ENCODE data around the gene POGK.
"Not testable (repeated sequence)": the region's sequence is repeated elsewhere in the genome, so short reads cannot be mapped to it uniquely, and the experiment has no call there.

Gene POGK

GRCh38 chr1:166855558-166855957, 16.3 kb downstream of the POGK start:
- in situ Hi-C loops (cut with MboI; ENCODE audit: low sequenced_read_pairs): no loop called here

DNA sequence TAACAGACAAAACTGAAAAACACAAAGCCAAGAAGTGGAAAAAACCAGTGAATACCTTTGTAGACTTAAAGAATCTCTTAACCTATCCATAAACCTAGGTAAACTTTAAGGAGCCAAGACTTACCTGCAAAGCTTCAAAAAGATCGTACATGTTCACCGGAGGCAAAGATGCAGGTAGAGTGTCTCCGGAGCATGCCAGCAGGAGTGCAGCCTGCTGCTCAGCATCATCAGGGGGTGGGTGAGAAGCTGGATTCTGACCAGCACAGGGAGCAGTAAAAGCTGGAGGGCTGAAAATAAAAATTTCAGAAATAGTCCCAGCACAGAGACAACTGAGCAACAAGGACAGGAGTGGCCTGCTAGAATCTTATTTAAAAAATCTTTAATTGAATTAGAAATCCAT, 18.7 kb downstream of the POGK start:
- in situ Hi-C loops (cut with MboI; ENCODE audit: low sequenced_read_pairs): no loop called here

DNA sequence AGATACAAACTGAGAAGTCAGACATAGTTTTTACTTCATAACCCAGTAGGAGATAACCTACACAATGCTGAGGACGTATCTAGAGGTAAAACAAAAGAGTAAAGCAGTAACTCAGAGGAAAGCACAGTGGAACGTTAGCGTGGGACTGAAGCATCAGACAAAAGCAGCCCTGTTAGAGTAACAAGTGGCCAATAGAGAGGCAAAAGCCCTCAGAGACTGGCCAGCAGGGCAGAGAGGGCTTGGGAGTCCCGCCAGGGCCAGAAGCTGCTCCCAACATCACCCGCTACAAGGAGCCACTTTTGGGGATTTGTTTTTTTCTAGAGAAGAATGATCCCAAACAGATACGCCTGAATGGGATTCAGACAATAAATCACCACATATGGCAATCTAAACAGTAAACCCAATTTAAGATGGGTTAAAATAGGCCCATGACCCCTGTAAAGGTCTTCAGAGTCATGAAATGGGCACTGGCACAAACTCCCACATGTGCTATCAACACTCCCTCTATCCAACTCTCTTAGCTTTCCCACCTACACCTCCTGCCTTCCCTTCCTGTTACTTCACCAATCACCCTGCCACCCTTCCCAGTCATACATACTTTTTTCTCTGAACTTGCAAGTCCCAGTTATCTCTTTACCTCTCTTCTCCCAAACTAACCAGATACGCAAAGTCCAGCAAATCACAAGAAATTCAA, 19.6 kb downstream of the POGK start:
- in situ Hi-C loops (cut with MboI; ENCODE audit: low sequenced_read_pairs): no loop called here

DNA sequence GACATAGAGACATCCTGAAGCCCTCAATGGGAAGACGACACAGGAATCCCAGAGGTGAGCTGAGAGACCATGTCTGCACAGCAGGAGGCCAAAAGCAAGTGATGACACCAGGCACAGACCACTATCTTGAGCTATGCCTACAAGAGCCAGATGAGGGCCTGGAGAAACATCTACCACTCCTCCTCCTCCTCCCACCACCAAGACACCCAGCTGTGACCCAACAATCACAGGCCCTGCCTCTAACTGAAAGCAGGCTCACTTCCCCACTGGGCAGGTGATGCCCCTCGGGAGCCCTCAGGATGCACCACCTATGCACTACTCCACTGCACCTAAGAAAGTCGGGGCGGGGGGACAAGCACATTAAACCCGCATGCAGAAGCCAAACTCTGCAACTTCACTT, 20.3 kb downstream of the POGK start:
- in situ Hi-C loops (cut with MboI; ENCODE audit: low sequenced_read_pairs): no loop called here

GRCh38 chr1:166865926-166866325, 26.7 kb downstream of the POGK start:
- in situ Hi-C loops (cut with MboI; ENCODE audit: low sequenced_read_pairs): no loop called here

- in situ Hi-C loops (cut with MboI; ENCODE audit: low sequenced_read_pairs): no loop called here
Measured at GRCh38 chr1:166868639-166869038, 29.4 kb downstream of the POGK start.

- in situ Hi-C loops (cut with MboI; ENCODE audit: low sequenced_read_pairs): no loop called here
Measured at GRCh38 chr1:166869318-166870099, 30.2 kb downstream of the POGK start.

GRCh38 chr1:166870584-166870983, 31.3 kb downstream of the POGK start:
- in situ Hi-C loops (cut with MboI; ENCODE audit: low sequenced_read_pairs): no loop called here

- in situ Hi-C loops (cut with MboI; ENCODE audit: low sequenced_read_pairs): no loop called here
Measured at GRCh38 chr1:166874464-166874863, 35.2 kb downstream of the POGK start.

DNA sequence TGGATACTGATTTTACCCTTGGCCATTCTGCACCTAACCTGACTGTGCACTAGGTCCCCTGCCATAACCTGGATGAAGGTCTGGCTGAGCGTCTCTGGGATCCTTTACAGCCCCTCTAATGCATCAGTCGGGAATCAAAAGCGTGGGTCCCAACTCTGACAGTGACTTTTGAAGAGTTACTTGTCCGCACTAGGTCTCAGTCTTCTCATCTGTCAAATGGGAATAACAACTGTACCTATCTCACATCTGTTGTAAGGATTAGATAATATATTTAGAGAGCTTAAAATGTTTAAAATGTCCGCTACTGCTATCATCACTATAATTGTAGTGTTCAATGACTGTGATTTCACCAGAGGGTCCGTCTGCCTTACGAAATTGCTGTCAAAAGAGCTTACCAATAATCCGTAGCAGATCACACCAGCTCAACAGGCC, 36.0 kb downstream of the POGK start:
- in situ Hi-C loops (cut with MboI; ENCODE audit: low sequenced_read_pairs): no loop called here

DNA sequence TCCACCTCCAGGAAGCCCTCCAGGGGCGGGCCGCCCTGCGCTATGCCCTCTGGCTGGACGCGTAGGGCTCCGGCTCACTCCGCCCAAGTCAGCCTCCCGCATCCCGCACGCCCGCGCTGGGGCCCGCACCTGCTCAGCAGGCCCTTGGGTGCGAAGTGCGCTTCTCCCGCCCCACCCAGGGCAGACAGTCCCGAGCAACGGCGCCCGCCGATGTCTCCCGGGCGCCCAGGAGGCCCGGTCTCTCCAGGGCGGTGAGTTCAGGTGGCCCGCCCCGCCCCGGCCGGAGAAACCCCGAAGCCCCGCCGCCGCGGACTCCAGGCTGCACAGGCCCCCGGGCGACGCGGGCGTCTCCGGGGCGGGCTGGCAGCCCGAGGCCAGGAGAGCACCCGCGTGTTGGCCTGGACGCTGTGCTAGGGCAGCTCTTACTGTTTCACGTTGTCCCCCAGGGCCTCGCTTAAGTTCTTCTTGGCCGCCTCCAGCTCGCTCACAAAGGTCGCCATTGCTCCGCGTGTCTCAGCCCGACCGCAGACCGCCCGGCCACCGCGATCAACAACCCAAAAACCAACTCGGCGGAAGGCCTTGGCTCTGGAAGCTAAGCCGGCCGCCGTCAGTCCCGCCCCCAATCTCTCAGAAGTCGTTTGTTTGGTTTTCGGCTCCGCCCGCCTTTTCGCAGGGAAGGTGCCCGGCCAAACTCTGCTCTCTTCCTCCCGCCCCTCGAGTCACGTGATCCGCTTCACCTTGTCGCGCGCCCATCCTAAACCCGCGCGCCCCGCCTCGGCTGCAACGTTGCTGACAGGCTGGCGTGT, 36.7 kb downstream of the POGK start, which contains the start of gene TADA1:
TSS of gene TADA1 (minus strand) at position 531 of the 806 bp plus-strand sequence. CDS start at position 500, 31 bp downstream.
- in situ Hi-C loops (cut with MboI; ENCODE audit: low sequenced_read_pairs): no loop called here

- in situ Hi-C loops (cut with MboI; ENCODE audit: low sequenced_read_pairs): no loop called here
Measured at GRCh38 chr1:166876540-166876838, 37.2 kb downstream of the POGK start.

DNA sequence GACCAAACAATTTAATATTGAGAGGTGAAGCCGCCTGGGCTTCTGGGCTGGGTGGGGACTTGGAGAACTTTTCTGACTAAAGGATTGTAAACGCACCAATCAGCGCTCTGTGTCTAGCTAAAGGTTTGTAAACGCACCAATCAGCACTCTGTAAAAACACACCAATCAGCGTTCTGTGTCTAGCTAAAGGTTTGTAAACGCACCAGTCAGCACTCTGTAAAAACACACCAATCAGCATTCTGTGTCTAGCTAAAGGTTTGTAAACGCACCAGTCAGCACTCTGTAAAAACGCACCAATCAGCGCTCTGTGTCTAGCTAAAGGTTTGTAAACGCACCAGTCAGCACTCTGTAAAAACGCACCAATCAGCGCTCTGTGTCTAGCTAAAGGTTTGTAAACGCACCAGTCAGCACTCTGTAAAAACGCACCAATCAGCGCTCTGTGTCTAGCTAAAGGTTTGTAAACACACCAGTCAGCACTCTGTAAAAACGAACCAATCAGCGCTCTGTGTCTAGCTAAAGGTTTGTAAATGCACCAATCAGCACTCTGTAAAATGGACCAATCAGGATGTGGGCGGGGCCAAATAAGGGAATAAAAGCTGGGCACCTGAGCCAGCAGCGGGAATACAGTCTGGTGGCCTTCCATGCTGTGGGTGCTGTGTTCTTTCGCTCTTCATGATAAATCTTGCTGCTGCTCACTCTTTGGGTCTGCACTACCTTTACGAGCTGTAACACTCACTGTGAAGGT, 39.1 kb downstream of the POGK start:
- in situ Hi-C loops (cut with MboI; ENCODE audit: low sequenced_read_pairs): not testable (repeated sequence)

DNA sequence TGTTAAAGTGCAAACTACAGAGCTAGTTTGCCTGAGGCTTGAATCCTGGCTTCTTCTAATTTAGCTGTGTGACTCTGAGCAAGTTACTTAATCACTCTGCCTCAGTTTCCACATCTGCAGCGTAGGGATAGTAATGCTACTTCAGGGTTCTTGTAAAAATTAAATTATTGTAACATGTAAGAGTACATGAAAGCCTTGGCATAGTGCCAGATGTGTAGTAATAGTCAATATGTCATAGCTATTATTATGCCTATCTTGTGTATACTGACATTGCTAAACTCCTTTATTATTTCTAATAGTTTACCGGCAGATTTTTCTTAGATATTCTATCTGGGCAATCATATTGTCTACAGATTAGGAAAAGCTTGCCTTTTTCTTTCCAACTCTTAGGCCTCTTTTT, 43.6 kb downstream of the POGK start:
- in situ Hi-C loops (cut with MboI; ENCODE audit: low sequenced_read_pairs): no loop called here

DNA sequence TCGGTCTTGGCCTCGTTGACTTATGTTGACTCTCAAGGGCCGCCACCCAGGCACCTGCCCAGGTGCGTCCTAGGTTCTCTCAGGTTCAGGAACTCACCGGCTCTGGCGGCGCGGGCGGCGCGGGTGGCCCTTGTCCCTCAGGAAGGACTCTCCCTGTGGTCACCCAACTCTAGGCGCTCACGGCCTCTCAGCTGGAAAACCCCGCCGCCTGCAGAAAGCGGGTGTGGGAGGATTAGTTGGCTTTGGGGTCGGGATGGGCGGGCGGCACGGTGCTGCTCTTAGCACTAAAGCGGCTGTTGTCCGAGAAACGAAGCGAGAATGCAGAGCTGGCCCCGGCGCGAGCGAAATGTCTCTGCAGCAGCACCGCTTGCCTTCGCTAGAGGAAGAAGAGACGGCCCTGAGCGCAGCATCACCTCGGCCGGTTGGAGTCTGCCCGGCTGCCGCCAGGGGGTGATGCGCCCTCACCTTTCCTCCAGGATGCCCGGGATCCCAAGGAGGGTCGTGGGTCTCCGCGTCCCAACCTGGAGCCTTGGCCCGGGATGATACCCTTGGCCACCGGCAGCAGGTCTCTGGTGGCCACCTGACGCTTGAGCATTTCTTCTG, 44.9 kb downstream of the POGK start:
- in situ Hi-C loops (cut with MboI; ENCODE audit: low sequenced_read_pairs): no loop called here

GRCh38 chr1:166884971-166885370, 45.7 kb downstream of the POGK start:
- in situ Hi-C loops (cut with MboI; ENCODE audit: low sequenced_read_pairs): no loop called here

DNA sequence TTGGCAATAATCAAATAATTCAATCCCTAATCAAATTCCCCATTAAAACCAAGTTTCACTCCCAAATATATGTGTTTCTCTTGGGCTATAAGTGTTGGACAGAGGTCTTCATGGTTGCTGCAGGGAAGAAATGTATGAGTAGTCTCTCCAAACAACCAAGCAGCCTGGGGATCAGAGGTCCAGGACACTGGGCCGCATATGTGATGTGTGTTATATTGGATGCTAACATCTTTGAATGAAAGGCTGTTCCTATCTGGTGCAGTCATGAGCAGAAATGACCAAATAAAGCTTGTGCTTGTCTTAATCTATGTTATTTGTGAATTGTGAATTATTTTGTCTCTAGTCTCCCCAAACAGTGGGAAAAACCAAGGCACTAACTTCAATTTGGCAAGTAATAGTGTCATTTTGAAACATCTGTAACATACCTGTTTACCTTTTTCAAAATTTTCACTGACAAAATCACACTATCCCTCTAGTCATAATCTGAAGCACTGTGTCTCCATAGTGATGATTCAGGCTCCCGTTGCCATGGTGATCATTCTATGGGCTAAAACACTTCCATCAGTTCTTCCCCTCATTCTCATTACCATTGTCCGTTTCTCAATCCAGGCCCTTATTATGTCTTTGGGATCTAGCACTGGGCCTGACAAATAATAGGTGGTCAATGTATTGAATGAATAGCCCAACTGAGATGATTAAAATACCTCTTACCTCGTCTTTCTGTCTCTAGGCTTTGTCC, 49.3 kb downstream of the POGK start:
- in situ Hi-C loops (cut with MboI; ENCODE audit: low sequenced_read_pairs): no loop called here

DNA sequence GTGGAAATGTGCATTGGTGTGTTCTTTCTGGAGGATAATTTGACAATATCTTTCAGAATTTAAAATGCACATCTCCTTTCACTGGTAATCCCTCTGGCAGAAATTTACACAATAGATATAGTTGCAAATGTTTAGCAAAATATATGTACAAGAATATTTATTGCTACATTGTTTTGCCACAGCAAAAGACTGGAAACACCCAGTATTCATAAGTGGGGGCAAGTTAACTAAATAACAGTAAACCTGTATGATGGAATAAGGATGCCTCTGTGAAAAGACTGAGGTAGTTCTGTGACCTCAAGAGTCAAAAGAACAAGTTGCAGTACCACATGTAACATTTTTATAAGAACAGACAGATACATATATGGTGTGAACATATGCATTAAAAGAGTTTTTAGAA, 50.5 kb downstream of the POGK start:
- in situ Hi-C loops (cut with MboI; ENCODE audit: low sequenced_read_pairs): no loop called here

- in situ Hi-C loops (cut with MboI; ENCODE audit: low sequenced_read_pairs): no loop called here
Measured at GRCh38 chr1:166895766-166896165, 56.5 kb downstream of the POGK start.

- in situ Hi-C loops (cut with MboI; ENCODE audit: low sequenced_read_pairs): loop anchor here (25.0 kb wide), 1 partner anchor 638 kb away; no protein-coding TSS in a partner anchor
Measured at GRCh38 chr1:166899769-166900168, 60.5 kb downstream of the POGK start.
